ENCODE measurements around the gene DNAH3.

GRCh38 chr16:21117567-21117966 lies 33.1 kb downstream of the DNAH3 start:
- TF ChIP-seq ZHX1 (CRISPR knock-in tag; IDR thresholded peaks at IDR 0.05; ENCODE audit: low read depth) (no peak), ZNF232 (CRISPR knock-in tag; IDR thresholded peaks at IDR 0.05; ENCODE audit: borderline replicate concordance) (no peak), ZNF224 (CRISPR knock-in tag; IDR thresholded peaks at IDR 0.05) (no peak), THAP8 (CRISPR knock-in tag; IDR thresholded peaks at IDR 0.05; ENCODE audit: borderline replicate concordance) (no peak), CAMTA2 (CRISPR knock-in tag; IDR thresholded peaks at IDR 0.05; ENCODE audit: borderline replicate concordance) (no peak), CTCF (CRISPR knock-in tag; IDR thresholded peaks at IDR 0.05) (no peak), HOXA3 (CRISPR knock-in tag; IDR thresholded peaks at IDR 0.05) (no peak)

Measured in HepG2 (cell line).